ENCODE measurements around the gene CKLF.
A peak's percentile ranks its signal among the peaks of the same experiment; 100 is the strongest.

CKLF gene

GRCh38 chr16:66517586-66518263 is 34.7 kb upstream of the CKLF start:
- DNase-seq (ENCODE audit: low read depth in 1 of 2, low spot score in 1 of 2): no peak

- no peak for DNase-seq (ENCODE audit: low read depth in 1 of 2, low spot score in 1 of 2)
These were observed 32.6 kb upstream of the CKLF start for GRCh38 chr16:66519482-66520373.

- no peak for DNase-seq (ENCODE audit: low read depth in 1 of 2, low spot score in 1 of 2)
These were observed 31.8 kb upstream of the CKLF start for GRCh38 chr16:66520406-66521170.

- DNase-seq (ENCODE audit: low read depth in 1 of 2, low spot score in 1 of 2): no peak
These were observed 31.1 kb upstream of the CKLF start for GRCh38 chr16:66521252-66521713.

- peak; percentile 75 to 94 for DNase-seq (ENCODE audit: low read depth in 1 of 2, low spot score in 1 of 2)
These were observed 30.2 kb upstream of the CKLF start for GRCh38 chr16:66521951-66522771.

- DNase-seq (ENCODE audit: low read depth in 1 of 2, low spot score in 1 of 2): no peak
These were observed 29.4 kb upstream of the CKLF start for GRCh38 chr16:66522816-66523590.

- no peak for DNase-seq (ENCODE audit: low read depth in 1 of 2, low spot score in 1 of 2)
These were observed 28.5 kb upstream of the CKLF start for GRCh38 chr16:66523861-66524354.

GRCh38 chr16:66524601-66525164 is 27.7 kb upstream of the CKLF start:
- no peak for DNase-seq (ENCODE audit: low read depth in 1 of 2, low spot score in 1 of 2)

GRCh38 chr16:66525396-66526180 is 26.8 kb upstream of the CKLF start:
- no peak for DNase-seq (ENCODE audit: low read depth in 1 of 2, low spot score in 1 of 2)

GRCh38 chr16:66528294-66528693 is 24.1 kb upstream of the CKLF start:
- DNase-seq (ENCODE audit: low read depth in 1 of 2, low spot score in 1 of 2): no peak

GRCh38 chr16:66529475-66529874 is 22.9 kb upstream of the CKLF start:
- no peak for DNase-seq (ENCODE audit: low read depth in 1 of 2, low spot score in 1 of 2)

- no peak for DNase-seq (ENCODE audit: low read depth in 1 of 2, low spot score in 1 of 2)
These were observed 18.0 kb upstream of the CKLF start for GRCh38 chr16:66534376-66534799.

GRCh38 chr16:66536525-66536924 is 15.9 kb upstream of the CKLF start:
- no peak for DNase-seq (ENCODE audit: low read depth in 1 of 2, low spot score in 1 of 2)

GRCh38 chr16:66537236-66537635 is 15.1 kb upstream of the CKLF start:
- no peak for DNase-seq (ENCODE audit: low read depth in 1 of 2, low spot score in 1 of 2)

GRCh38 chr16:66538910-66539309 is 13.5 kb upstream of the CKLF start:
- no peak for DNase-seq (ENCODE audit: low read depth in 1 of 2, low spot score in 1 of 2)

GRCh38 chr16:66539623-66540469 is 12.5 kb upstream of the CKLF start:
- no peak for DNase-seq (ENCODE audit: low read depth in 1 of 2, low spot score in 1 of 2)
